Measurements from ENCODE around the gene TTC21A. TPM values are rescaled to one million over a fixed set of nuclear protein-coding genes. Genes with fewer than 3 reads are reported as not detected.

The TTC21A gene
- total and polyA plus RNA-seq, 2 experiments from 2014 or later: 1.8 to 2.0 TPM

- Mint-ChIP-seq H3K36me3 (ENCODE audit: low read depth) (peaks cover under 1% of the 10 kb centered on the region), H3K4me3 (no peak overlapping the region), H3K27ac (no peak overlapping the region), H3K27me3 (ENCODE audit: insufficient read depth, low read depth, poor library complexity) (peaks cover 14% of the 10 kb centered on the region), H3K4me1 (peaks cover 33% of the 10 kb centered on the region), H3K9me3 (no peaks in the 10 kb centered on the region; the same call in 2 of the 3 replicates)
- Histone ChIP-seq H3K4me2 (no peak overlapping the region), H3K79me2 (replicated peaks; ENCODE audit: insufficient read depth) (peaks cover 9% of the 10 kb centered on the region), H2AFZ (no peak overlapping the region), H3K27ac (ENCODE audit: low read depth) (no peak overlapping the region), H3K4me1 (ENCODE audit: insufficient read depth) (no peaks in the 10 kb centered on the region), H3K4me3 (no peak overlapping the region), H4K20me1 (replicated peaks; ENCODE audit: insufficient read depth) (peaks cover 12% of the 10 kb centered on the region), H3K27me3 (ENCODE audit: insufficient read depth) (no peaks in the 10 kb centered on the region), H3F3A (replicated peaks; ENCODE audit: low read depth) (no peaks in the 10 kb centered on the region), H3K9me2 (ENCODE audit: insufficient read depth) (no peaks in the 10 kb centered on the region), H3K36me3 (ENCODE audit: insufficient read depth) (no peaks in the 10 kb centered on the region)
- TF ChIP-seq STAT1 (IDR thresholded peaks at IDR 0.05; ENCODE audit: unreplicated experiment) (no peak), CREB1 (CRISPR knock-in tag; IDR thresholded peaks at IDR 0.05; ENCODE audit: low read depth) (no peak), JUNB (IDR thresholded peaks at IDR 0.05; ENCODE audit: unreplicated experiment) (no peak), ZNF462 (CRISPR knock-in tag; IDR thresholded peaks at IDR 0.05) (no peak), ZNF331 (CRISPR knock-in tag; IDR thresholded peaks at IDR 0.05; ENCODE audit: low read depth) (no peak), CTCF (conservative IDR thresholded peaks at IDR 0.05; ENCODE audit: low read depth in 2 of 2) (no peak), REST (IDR thresholded peaks at IDR 0.05; ENCODE audit: unreplicated experiment) (no peak), EZH2 (IDR thresholded peaks at IDR 0.05; ENCODE audit: low read depth, unreplicated experiment) (no peak), POLR2AphosphoS5 (IDR thresholded peaks at IDR 0.05; ENCODE audit: low read depth) (no peak), ZNF114 (CRISPR knock-in tag; IDR thresholded peaks at IDR 0.05) (no peak), EZH2phosphoT487 (IDR thresholded peaks at IDR 0.05; ENCODE audit: unreplicated experiment) (no peak), NANOG (IDR thresholded peaks at IDR 0.05; ENCODE audit: borderline replicate concordance) (no peak)
- TF ChIP-seq, protein P1, sequence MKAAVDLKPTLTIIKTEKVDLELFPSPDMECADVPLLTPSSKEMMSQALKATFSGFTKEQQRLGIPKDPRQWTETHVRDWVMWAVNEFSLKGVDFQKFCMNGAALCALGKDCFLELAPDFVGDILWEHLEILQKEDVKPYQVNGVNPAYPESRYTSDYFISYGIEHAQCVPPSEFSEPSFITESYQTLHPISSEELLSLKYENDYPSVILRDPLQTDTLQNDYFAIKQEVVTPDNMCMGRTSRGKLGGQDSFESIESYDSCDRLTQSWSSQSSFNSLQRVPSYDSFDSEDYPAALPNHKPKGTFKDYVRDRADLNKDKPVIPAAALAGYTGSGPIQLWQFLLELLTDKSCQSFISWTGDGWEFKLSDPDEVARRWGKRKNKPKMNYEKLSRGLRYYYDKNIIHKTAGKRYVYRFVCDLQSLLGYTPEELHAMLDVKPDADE (IDR thresholded peaks at IDR 0.05): no peak
- DNase-seq (ENCODE audit: low spot score) (no peak), ATAC-seq (no peak)
Measured at GRCh38 chr3:39103791-39104552, 3.5 kb upstream of the TTC21A start.

Data from GM23338 (cell line).